Forelimb muscle (tissue), 1 donor: ENCODE results near the gene PKMYT1. TPM values are rescaled to one million over a fixed set of nuclear protein-coding genes. Genes with fewer than 3 reads are reported as not detected.

Source experiments
- DNase-seq: peaks from one replicate; pipeline ENCODE4 v3.0.0-alpha.2; 2013; ENCODE audit warnings: low read depth
- polyA plus RNA-seq: library from polyadenylated mRNA; unstranded; fragments of 120-200 nt; gene quantifications from one replicate; pipeline ENCODE4 v1.2.1, GENCODE V29; 2013; ENCODE audit not compliant: insufficient read length

Gene PKMYT1
- polyA plus RNA-seq, 1 donor: 9.9 TPM

DNA sequence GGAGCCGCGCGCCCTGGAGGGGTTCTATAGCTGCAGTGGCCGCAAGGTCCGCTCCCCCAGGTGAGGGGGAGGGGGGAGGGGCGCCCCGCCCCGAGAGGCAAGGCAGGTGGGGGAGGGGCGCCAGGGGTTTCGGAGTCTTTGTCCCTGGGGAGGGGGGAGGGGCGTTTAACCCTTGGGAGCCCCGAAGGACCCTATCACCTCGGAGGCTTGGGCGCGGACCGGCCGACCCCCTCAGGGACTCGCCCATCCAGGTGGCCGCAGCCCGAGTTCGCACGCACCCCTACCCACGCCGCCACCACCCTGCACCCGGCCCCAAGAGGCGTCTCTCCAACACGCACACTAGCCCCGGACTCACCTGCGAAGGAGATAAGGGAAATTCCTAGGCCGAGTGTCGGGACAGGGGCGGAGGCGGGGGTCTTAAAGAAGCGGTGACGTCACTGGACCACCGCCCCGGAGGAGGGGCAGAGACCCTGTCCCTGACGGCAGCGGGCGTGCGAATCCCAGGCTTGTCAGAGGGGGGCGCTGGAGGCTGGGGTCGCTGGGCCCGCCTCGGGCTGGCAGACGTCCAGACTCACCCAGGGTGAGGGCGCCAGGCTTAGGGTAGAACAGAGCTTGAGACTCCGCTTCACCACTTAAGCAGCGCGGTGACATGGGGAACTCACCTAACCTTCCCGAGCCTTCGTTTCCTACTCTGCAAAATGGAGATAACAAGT is 37.7 kb upstream of the PKMYT1 start, which contains the start of gene CLDN6:
CLDN6 (minus strand) TSS at position 390 of the 713 bp plus-strand sequence. CDS start 2,162 bp downstream, outside the sequence.
- no peak for DNase-seq

GRCh38 chr16:3017344-3017743 is 37.1 kb upstream of the PKMYT1 start:
- no peak for DNase-seq

GRCh38 chr16:3015865-3016521 is 35.7 kb upstream of the PKMYT1 start:
- DNase-seq: no peak

DNA sequence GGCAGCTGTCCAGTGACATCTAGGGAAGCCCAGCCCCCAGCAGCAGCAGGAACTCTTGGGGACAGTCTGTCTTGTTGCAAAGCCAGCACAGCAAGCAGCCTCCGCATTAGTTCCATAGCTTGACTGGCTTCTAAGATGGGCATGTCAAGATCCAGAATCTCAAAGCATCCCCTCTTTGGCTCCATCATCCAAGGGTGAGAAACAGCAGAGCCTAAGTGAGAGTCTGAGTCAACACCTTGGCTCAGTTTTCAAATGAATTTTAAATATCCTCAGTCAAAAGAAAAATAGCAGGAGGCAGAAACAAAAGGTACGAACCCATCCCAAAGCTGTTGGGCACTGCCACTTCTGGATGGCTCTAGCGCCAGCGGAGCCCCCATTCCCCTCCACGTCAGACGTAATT is 34.7 kb upstream of the PKMYT1 start:
- DNase-seq: no peak

DNA sequence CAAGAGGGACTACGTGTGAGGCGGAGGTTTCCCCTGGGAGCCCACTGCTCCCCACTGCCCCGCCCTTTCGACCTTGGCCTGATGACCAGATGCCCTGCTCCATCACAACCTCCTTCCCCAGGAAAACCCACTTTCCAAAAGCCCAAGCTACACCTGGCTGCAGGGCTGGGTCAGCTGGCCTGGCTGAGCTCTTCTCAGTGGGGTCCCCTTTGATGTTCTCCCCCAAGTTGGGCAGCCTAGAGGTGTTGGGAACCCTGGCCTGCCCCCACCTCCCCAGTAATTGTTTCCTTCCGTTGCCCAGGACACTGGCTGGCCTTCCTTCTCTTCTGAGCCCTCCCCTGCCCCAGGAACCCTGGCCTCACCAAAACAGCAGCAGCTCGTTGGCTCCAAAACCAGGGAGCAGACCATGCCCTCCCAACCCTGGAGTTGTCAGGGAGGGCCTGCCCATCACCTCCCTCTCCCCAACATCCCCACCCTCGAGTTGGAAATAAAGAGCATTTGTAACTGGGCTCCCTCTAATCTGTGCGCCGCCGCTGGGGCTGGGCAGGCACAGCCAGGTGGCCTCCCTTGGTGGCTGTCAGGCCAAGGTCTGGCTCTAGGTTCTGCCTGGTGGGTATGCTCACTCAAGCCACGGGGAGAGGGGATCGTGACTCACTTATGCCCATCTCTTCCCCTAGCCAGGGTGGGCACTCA is 33.9 kb upstream of the PKMYT1 start:
- DNase-seq: no peak

DNA sequence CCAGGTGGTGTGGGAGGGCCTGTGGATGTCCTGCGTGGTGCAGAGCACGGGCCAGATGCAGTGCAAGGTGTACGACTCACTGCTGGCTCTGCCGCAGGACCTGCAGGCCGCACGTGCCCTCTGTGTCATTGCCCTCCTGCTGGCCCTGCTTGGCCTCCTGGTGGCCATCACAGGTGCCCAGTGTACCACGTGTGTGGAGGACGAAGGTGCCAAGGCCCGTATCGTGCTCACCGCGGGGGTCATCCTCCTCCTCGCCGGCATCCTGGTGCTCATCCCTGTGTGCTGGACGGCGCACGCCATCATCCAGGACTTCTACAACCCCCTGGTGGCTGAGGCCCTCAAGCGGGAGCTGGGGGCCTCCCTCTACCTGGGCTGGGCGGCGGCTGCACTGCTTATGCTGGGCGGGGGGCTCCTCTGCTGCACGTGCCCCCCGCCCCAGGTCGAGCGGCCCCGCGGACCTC is 33.3 kb upstream of the PKMYT1 start:
- DNase-seq: no peak

GRCh38 chr16:3012828-3013420 is 32.7 kb upstream of the PKMYT1 start, which contains the start of gene CLDN9:
CLDN9 (plus strand) TSS chr16:3012923; CDS start chr16:3013363, 440 bp downstream.
- DNase-seq: no peak

- no peak for DNase-seq
Observed at GRCh38 chr16:3012246-3012645, 32.0 kb upstream of the PKMYT1 start.

- no peak for DNase-seq
Observed at GRCh38 chr16:3010510-3010909, 30.3 kb upstream of the PKMYT1 start.

GRCh38 chr16:3009568-3010390 is 29.5 kb upstream of the PKMYT1 start:
- DNase-seq: no peak

DNA sequence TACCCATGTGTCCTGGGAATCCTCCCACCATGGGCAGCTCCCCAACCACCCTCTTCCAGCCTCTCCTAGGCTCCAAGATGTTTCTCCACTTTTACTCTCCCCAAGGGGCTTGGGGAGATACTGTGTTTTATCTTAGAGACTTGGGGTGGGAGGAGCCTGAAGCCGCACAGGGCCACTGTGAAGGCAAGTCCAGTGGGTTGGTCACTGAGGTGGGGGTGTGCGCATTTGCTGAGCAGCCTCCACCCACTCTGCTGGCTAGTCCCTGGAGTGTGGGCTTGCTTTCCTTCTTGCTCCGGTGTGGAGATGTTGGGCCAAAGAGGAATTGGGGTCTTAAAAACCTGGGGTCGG is 28.4 kb upstream of the PKMYT1 start:
- DNase-seq: no peak

DNA sequence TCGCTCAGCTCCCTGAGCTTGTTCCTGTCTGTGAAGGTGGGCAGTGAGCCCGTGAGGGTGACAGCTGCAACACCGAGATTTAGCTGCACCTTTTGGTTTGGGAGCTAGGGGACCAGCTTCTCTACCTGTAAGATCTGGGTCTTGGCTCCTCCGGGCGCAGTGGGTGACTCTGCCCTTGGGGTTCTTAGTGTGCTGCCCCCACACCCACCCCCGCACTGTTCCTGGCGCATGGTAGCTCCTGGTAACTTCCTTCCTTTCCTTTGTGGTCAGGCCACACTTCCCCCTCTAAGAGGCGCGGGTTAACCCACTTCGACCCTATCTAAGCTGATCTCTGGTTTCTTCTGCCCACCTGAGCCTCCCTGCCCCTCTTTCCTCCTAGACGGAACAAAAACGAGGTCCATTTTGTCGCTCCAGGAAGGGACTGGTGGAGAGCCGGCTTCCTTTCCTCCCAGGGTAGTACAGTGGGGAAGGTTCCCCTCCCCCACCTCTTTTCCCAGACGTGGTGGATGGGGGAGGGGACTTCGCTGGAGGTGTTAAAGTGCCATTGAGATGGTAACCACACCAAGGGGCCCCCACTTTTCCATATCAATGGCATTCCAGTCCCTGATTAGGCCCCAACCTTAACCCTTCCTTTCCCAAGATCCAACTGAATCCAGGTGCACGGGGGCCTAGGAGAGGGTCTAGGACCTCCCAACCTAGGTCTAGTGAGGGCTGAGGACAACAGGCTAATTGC is 27.9 kb upstream of the PKMYT1 start:
- no peak for DNase-seq

DNA sequence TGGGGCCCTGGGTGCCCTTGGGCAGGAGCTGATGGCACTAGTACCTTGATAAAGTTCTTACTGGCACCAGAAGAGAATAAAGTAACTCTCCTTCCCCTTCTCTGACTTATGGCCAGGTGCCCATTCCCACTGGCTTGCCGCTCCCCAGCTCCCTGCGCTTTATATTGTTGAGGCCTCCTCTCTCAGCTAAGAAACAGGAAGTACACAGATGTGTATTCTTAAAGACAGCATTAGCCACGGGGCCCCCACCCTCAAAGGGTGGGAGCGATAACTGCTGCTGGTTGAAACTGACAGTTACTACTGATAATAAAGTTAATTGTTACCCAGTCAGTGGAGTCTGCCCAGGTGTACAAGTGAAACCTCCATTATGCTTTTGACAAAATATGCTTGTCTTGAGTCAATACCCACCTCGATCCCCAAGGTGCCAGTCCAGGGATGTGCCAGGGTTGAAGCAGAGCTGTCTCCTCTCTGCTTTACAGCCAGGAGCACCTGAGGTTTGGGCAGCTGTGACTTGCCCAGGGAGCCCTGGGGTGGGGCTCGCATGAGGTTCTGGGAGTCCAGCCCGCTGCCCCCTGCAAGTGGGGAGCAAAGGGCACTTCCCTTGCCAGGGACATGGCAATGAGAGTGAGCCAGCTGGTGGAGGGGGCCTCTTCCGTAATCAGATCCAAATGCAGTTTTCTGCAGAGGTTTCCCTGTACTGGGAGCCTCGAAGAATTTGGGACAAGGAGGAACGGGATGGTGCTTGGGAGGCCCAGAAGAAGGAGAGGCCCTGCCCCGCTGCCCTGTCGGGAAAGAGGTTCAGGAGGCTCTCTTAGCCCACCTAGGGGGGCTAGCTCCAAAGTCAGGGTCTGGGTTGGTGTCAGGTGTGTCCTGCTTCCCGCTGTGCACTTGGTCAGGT is 27.1 kb upstream of the PKMYT1 start:
- DNase-seq: no peak

GRCh38 chr16:3004781-3005284 is 24.6 kb upstream of the PKMYT1 start:
- DNase-seq: no peak

- DNase-seq: no peak
Observed at GRCh38 chr16:3004319-3004718, 24.1 kb upstream of the PKMYT1 start.

- peak; percentile 85 for DNase-seq
Observed at GRCh38 chr16:3003582-3004270, 23.5 kb upstream of the PKMYT1 start.

- no peak for DNase-seq
Observed at GRCh38 chr16:3001316-3001715, 21.1 kb upstream of the PKMYT1 start.

GRCh38 chr16:3000540-3000939 is 20.3 kb upstream of the PKMYT1 start:
- DNase-seq: no peak

DNA sequence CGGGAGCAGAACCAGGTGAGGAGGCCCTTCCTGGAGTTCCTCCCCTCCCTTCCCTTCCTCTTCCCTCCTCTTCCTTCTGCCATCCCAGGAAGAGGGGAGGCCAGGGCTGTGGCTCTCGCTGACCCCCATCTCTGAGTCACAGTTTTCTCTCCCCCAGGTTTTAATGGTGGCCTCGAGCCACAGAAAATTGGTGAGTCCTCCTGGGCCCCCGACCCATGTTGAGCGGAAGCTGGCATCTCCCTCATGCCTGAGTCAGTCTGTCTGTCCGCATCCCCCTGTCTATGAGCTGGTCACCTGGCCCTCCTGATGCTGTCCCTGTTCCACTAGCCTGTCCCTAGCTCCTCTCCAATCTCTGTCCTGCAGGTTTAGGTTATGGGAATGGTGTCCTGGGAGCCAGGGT is 19.7 kb upstream of the PKMYT1 start:
- DNase-seq: no peak
